Chondrocyte (in vitro differentiated cells): ENCODE results near the gene MAP2. TPM values are rescaled to one million over a fixed set of nuclear protein-coding genes. Genes with fewer than 3 reads are reported as not detected.

Experiments used
- DNase-seq: peaks from one replicate; pipeline ENCODE4 v3.0.0; 2021; ENCODE audit warnings: mixed read lengths, low spot score
- H3K27ac Mint-ChIP-seq: one replicate; pipeline ENCODE4 v1.8.0; 2021; ENCODE audit warnings: mild to moderate bottlenecking, moderate library complexity, mixed read lengths; ENCODE audit not compliant: unreplicated experiment
- H3K27me3 Mint-ChIP-seq: 2 replicates; pipeline ENCODE4 v1.8.0; 2021; ENCODE audit warnings: low read depth, mixed read lengths
- H3K36me3 Mint-ChIP-seq: 2 replicates; pipeline ENCODE4 v1.8.0; 2021; ENCODE audit warnings: low read depth, mixed read lengths
- H3K4me1 Mint-ChIP-seq: 2 replicates; pipeline ENCODE4 v1.8.0; 2021; ENCODE audit warnings: low read depth, mild to moderate bottlenecking, mixed read lengths
- H3K4me3 Mint-ChIP-seq: one replicate; pipeline ENCODE4 v1.8.0; 2021; ENCODE audit warnings: mild to moderate bottlenecking, moderate library complexity, mixed read lengths; ENCODE audit not compliant: unreplicated experiment
- H3K9me3 Mint-ChIP-seq: 2 replicates; pipeline ENCODE4 v1.8.0; 2021; ENCODE audit warnings: low read depth, mixed read lengths
- CTCF ChIP-seq: fragments of 200-600 bp; sonication (generic); IDR thresholded peaks from 2 replicates; pipeline ENCODE4 v1.5.0; 2021; ENCODE audit warnings: antibody characterized with exemption, mild to moderate bottlenecking, moderate library complexity
- total RNA-seq: library from RNA; stranded (reverse); gene quantifications from 3 replicates; pipeline ENCODE4 v1.2.1, GENCODE V29; 2021

MAP2 gene
- total RNA-seq, 1 donor from 2014 or later, result 13.9 TPM

- peaks cover 1% of the 10 kb centered on the region for H3K27me3 Mint-ChIP-seq
- DNase-seq, result no peak
- H3K4me1 Mint-ChIP-seq, result peaks cover 18% of the 10 kb centered on the region
- TF ChIP-seq CTCF, result no peak
- H3K36me3 Mint-ChIP-seq, result peaks cover 3% of the 10 kb centered on the region
- no peak overlapping the region for H3K4me3 Mint-ChIP-seq
- H3K9me3 Mint-ChIP-seq, result peaks cover 3% of the 10 kb centered on the region
- H3K27ac Mint-ChIP-seq, result no peak overlapping the region
Measured at GRCh38 chr2:209648714-209649113, 224.9 kb downstream of the MAP2 start.

DNA sequence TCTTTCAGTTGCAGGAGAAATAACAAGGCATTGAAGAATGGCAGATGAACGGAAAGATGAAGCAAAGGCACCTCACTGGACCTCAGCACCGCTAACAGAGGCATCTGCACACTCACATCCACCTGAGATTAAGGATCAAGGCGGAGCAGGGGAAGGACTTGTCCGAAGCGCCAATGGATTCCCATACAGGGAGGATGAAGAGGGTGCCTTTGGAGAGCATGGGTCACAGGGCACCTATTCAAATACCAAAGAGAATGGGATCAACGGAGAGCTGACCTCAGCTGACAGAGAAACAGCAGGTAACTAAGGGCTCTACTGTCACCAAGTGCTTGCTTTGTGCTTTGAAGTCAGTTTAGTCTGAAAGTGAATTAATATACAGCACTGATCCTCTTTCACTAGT lies 229.3 kb downstream of the MAP2 start:
- H3K27ac Mint-ChIP-seq, result no peak overlapping the region
- peaks cover 7% of the 10 kb centered on the region for H3K4me1 Mint-ChIP-seq
- peaks cover 1% of the 10 kb centered on the region for H3K27me3 Mint-ChIP-seq
- TF ChIP-seq CTCF, result no peak
- DNase-seq, result no peak
- H3K4me3 Mint-ChIP-seq, result no peak overlapping the region
- H3K9me3 Mint-ChIP-seq, result peaks cover 4% of the 10 kb centered on the region
- peaks cover 3% of the 10 kb centered on the region for H3K36me3 Mint-ChIP-seq

DNA sequence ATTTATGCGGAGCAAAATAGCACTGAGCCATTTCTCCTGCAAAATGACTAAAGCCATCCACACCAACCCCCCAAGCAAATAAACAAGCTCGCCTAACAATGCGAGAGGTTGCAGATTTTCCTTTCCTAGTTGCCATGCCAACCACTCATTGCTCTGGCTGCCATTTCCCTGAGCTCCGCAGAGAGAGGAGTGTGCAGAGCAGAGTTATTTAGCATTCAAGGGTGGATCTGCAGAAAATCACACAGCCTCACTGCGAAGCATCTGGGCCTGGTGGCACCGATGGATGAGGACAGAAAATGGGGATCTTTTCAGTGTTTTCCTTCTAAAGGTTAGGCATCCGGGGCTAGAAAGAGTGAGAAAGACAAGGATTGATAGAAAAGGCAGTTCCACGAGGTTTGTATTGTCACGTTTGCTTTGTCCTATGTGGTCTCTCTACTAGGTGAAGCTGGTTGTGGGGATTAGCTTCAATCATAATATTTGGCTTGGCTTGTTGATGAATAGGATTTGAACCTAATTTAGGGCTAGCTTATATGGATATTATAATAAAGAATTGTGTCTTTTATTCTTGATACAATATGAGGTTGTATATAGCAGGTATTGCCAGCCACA lies 237.5 kb downstream of the MAP2 start:
- Mint-ChIP-seq H3K36me3 (no peaks in the 10 kb centered on the region), H3K4me3 (no peak overlapping the region), H3K9me3 (peaks cover 4% of the 10 kb centered on the region), H3K27me3 (no peaks in the 10 kb centered on the region), H3K27ac (no peak overlapping the region), H3K4me1 (peaks cover 9% of the 10 kb centered on the region)
- TF ChIP-seq CTCF, result no peak
- no peak for DNase-seq

DNA sequence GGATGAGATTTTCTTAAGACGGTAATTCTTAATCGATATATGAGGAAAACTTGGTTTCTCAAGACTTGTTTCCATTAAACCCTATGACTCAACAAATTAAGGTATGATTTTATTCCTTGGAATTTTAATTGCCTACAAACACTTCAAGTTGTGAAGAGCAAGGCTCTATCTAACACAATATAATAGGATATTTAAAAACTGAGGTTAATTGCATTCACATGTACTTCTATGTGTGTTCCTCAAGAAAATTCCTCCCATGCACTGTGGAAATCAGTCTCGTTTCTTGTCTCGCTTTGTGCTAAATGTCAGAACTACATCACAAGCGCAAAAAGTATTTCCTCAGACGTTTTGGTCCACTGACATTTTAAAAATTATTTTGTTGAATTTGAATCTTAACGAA lies 238.2 kb downstream of the MAP2 start:
- Mint-ChIP-seq H3K4me3 (no peak overlapping the region), H3K27me3 (no peaks in the 10 kb centered on the region), H3K36me3 (no peaks in the 10 kb centered on the region), H3K4me1 (peaks cover 10% of the 10 kb centered on the region), H3K9me3 (peaks cover 1% of the 10 kb centered on the region), H3K27ac (no peak overlapping the region)
- TF ChIP-seq CTCF, result no peak
- no peak for DNase-seq

DNA sequence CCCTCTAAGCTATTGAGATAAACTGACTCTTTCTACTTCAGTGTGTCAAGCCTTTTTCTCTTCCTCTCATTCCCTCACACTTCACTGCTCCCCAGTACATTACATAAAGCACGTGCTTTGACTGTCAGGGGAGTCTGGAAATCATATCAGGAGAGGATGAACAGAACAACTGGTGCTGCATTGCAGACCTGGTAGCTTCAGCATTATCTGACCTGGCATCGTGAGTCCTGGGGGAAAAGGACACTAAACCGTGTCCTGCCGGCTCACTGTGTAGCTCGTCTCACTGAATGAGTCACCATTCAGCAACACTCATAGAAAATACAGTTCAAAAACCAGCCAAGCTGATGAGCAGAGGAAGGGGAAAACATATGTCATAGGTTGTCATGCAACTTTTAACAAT lies 239.3 kb downstream of the MAP2 start:
- peaks cover 13% of the 10 kb centered on the region for H3K4me1 Mint-ChIP-seq
- no peak overlapping the region for H3K27ac Mint-ChIP-seq
- H3K27me3 Mint-ChIP-seq, result no peaks in the 10 kb centered on the region
- H3K4me3 Mint-ChIP-seq, result no peak overlapping the region
- TF ChIP-seq CTCF, result no peak
- no peaks in the 10 kb centered on the region for H3K9me3 Mint-ChIP-seq
- no peak for DNase-seq
- H3K36me3 Mint-ChIP-seq, result no peaks in the 10 kb centered on the region
